SK-N-SH (cell line): Measurements from ENCODE around the gene RND3. TPM values are rescaled to one million over a fixed set of nuclear protein-coding genes. Genes with fewer than 3 reads are reported as not detected.

Source experiments
- CTCF ChIA-PET: fragments of 300-600, 350-600 bp; formaldehyde crosslinking; extraction: SDS; loops from one replicate; lab custom pipeline; 2021; lab: Yijun Ruan, JAX
- POLR2A ChIA-PET: fragments of 350-600 bp; sonication (Branson Sonifier 250); formaldehyde crosslinking; extraction: SDS; loops from one replicate; lab custom pipeline; 2020; ENCODE audit warnings: antibody characterized with exemption, inconsistent platforms; lab: Yijun Ruan, JAX
- DNase-seq: peaks from one replicate; pipeline ENCODE4 v3.0.0; 2012
- H2AFZ ChIP-seq: fragments of 200-600 bp; sonication (generic); 2 replicates; pipeline ENCODE4 v1.8.1; 2016; ENCODE audit warnings: antibody characterized with exemption, mild to moderate bottlenecking, low read depth
- H3F3A ChIP-seq: fragments of 200-600 bp; sonication (generic); replicated peaks from 2 replicates; pipeline ENCODE3; 2016; ENCODE audit warnings: antibody characterized with exemption, mild to moderate bottlenecking; ENCODE audit not compliant: insufficient read depth
- H3K27ac ChIP-seq, 2 experiments: fragments of 200-500 bp in 1 of 2; fragments of 200-600 bp in 1 of 2; sonication (Bioruptor generic) in 1 of 2; sonication (generic), shearing (Covaris generic) in 1 of 2; 2 replicates each; pipeline versions ENCODE4 v1.5.1 to v1.6.1; 2014 to 2016; ENCODE audit warnings: low read depth in 2 of 2, inconsistent platforms in 1 of 2, low read length in 1 of 2, mild to moderate bottlenecking in 1 of 2, mixed read lengths in 1 of 2
- H3K27me3 ChIP-seq: fragments of 200-600 bp; sonication (generic), shearing (Covaris generic); 2 replicates; pipeline ENCODE4 v1.6.1; 2016; ENCODE audit warnings: mixed run types; ENCODE audit not compliant: insufficient read depth
- H3K36me3 ChIP-seq, 2 experiments: fragments of 200-500 bp in 1 of 2; fragments of 200-600 bp in 1 of 2; sonication (Bioruptor generic) in 1 of 2; sonication (generic) in 1 of 2; replicated peaks in 1 of 2; 2 replicates each; pipeline versions ENCODE3 to v1.5.1; 2014 to 2016; ENCODE audit warnings: low read length in 1 of 2, mild to moderate bottlenecking in 1 of 2; ENCODE audit not compliant: insufficient read depth in 2 of 2, control insufficient read depth in 1 of 2
- H3K4me1 ChIP-seq, 2 experiments: fragments of 200-500 bp in 1 of 2; fragments of 200-600 bp in 1 of 2; sonication (Bioruptor generic) in 1 of 2; sonication (generic), shearing (Covaris generic) in 1 of 2; 2 replicates each; pipeline versions ENCODE4 v1.5.1 to v1.6.1; 2014 to 2016; ENCODE audit warnings: low read depth in 1 of 2, low read length in 1 of 2, mixed run types in 1 of 2; ENCODE audit not compliant: insufficient read depth in 2 of 2, control insufficient read depth in 1 of 2
- H3K4me2 ChIP-seq: fragments of 200-600 bp; sonication (generic), shearing (Covaris generic); 2 replicates; pipeline ENCODE4 v1.6.1; 2017; ENCODE audit warnings: mixed run types
- H3K4me3 ChIP-seq, 2 experiments: fragments of 200-500 bp in 1 of 2; fragments of 200-600 bp in 1 of 2; sonication (Bioruptor generic) in 1 of 2; sonication (generic), shearing (Covaris generic) in 1 of 2; 2 replicates each; pipeline versions ENCODE4 v1.5.1 to v1.8.1; 2014 to 2016; ENCODE audit warnings: low read depth in 2 of 2, inconsistent platforms in 1 of 2, low read length in 1 of 2, mild to moderate bottlenecking in 1 of 2, mixed read lengths in 1 of 2, moderate library complexity in 1 of 2
- H3K79me2 ChIP-seq: fragments of 200-600 bp; sonication (generic); 2 replicates; pipeline ENCODE4 v1.8.1; 2017; ENCODE audit warnings: mild to moderate bottlenecking; ENCODE audit not compliant: insufficient read depth
- H3K9ac ChIP-seq: fragments of 200-600 bp; sonication (generic); 2 replicates; pipeline ENCODE4 v1.6.1; 2017; ENCODE audit warnings: mixed run types
- H3K9me2 ChIP-seq: fragments of 200-600 bp; sonication (generic); 2 replicates; pipeline ENCODE4 v1.6.1; 2017; ENCODE audit warnings: mixed run types
- H3K9me3 ChIP-seq: fragments of 200-600 bp; sonication (generic); 2 replicates; pipeline ENCODE4 v1.6.1; 2017; ENCODE audit warnings: mixed run types, mild to moderate bottlenecking, moderate library complexity
- H4K20me1 ChIP-seq: fragments of 200-600 bp; sonication (generic); 2 replicates; pipeline ENCODE4 v1.6.1; 2017; ENCODE audit warnings: mild to moderate bottlenecking, mixed run types; ENCODE audit not compliant: insufficient read depth
- FOSL2 ChIP-seq: IDR thresholded peaks from 2 replicates; pipeline ENCODE4 v1.4.0; 2012; ENCODE audit warnings: low read depth, mild to moderate bottlenecking, moderate library complexity, borderline replicate concordance
- FOXJ3 ChIP-seq: sonication (generic); formaldehyde crosslinking; IDR thresholded peaks from 2 replicates; pipeline ENCODE4 v1.5.1; 2020; ENCODE audit warnings: mild to moderate bottlenecking, missing genetic modification reagents
- MXI1 ChIP-seq: IDR thresholded peaks from 2 replicates; pipeline ENCODE4 v1.6.1; 2012; ENCODE audit warnings: mild to moderate bottlenecking, low read depth, low read length, improper control_type of control experiment
- NFIC ChIP-seq: IDR thresholded peaks from 2 replicates; pipeline ENCODE4 v1.4.0; 2012; ENCODE audit warnings: borderline replicate concordance
- PBX3 ChIP-seq: IDR thresholded peaks from 2 replicates; pipeline ENCODE4; 2012
- POLR2AphosphoS5 ChIP-seq: IDR thresholded peaks from 2 replicates; pipeline ENCODE4 v1.6.1; 2012; ENCODE audit warnings: low read depth, low read length
- RXRA ChIP-seq: IDR thresholded peaks from 2 replicates; pipeline ENCODE4 v1.4.0; 2012; ENCODE audit warnings: low read depth, mild to moderate bottlenecking, borderline replicate concordance
- SIN3A ChIP-seq: IDR thresholded peaks from 2 replicates; pipeline ENCODE4 v1.6.1; 2012; ENCODE audit warnings: low read depth, mild to moderate bottlenecking, low read length, moderate library complexity, borderline replicate concordance
- SMC3 ChIP-seq: IDR thresholded peaks from 2 replicates; pipeline ENCODE4 v1.6.1; 2012; ENCODE audit warnings: low read depth, low read length, improper control_type of control experiment
- TAF1 ChIP-seq: IDR thresholded peaks from 2 replicates; pipeline ENCODE4 v1.6.1; 2012; ENCODE audit warnings: low read depth, mild to moderate bottlenecking, low read length, moderate library complexity, borderline replicate concordance
- TCF12 ChIP-seq: IDR thresholded peaks from 2 replicates; pipeline ENCODE4 v1.4.0; 2012
- YY1 ChIP-seq: IDR thresholded peaks from 2 replicates; pipeline ENCODE4 v1.4.0; 2012; ENCODE audit warnings: low read depth, mild to moderate bottlenecking
- WGBS: methylation state at CpG from one replicate; pipeline ENCODE4 v1.1.6; 2017; ENCODE audit warnings: low lambda C conversion rate; 5-methylcytosine and 5-hydroxymethylcytosine counted together
- polyA plus RNA-seq, 3 experiments: library from polyadenylated mRNA; depleted of rRNA; stranded (reverse); fragments of >200 nt; gene quantifications; 2 replicates each; pipeline ENCODE4 v1.2.3, GENCODE V29; 2012
- TF ChIP-seq, protein P1 (sequence below): fragments of 200-600 bp; sonication (generic); IDR thresholded peaks from 2 replicates; pipeline ENCODE4 v1.6.1; 2017; ENCODE audit warnings: antibody characterized with exemption, mild to moderate bottlenecking, moderate library complexity
- TF ChIP-seq, protein P2 (sequence below): fragments of 150-350 bp; IDR thresholded peaks from 2 replicates; pipeline ENCODE4 v1.6.1; 2017; ENCODE audit warnings: antibody characterized with exemption, low read length, low read depth, borderline replicate concordance

RND3 gene
- polyA plus RNA-seq, 1 of the 3 experiments (the other 2 are of a cell fraction) = 49.7 TPM

GRCh38 chr2:150485871-150486538 is 1.5 kb downstream of the RND3 start:
- under 1% methylated on average over 61 of the region's 62 CpGs for WGBS
- H3K9me2 ChIP-seq = no peaks in the 10 kb centered on the region

More at GRCh38 chr2:150485871-150486538, 1.5 kb downstream of the RND3 start:
- Histone ChIP-seq H3K27ac (peak overlapping the region; percentile 90 to 92), H3K36me3 (peaks cover 29% of the 10 kb centered on the region in 2 experiments), H3K9me3 (no peaks in the 10 kb centered on the region), H3K27me3 (no peaks in the 10 kb centered on the region), H2AFZ (no peak overlapping the region), H3K4me1 (peaks cover 22 to 31% of the 10 kb centered on the region in 2 experiments; a peak in 3 of 4 replicates), H3K79me2 (peaks cover 65% of the 10 kb centered on the region), H3K9ac (peak overlapping the region; percentile 99)
- POLR2A ChIA-PET = interaction anchor here (0.8 to 1.3 kb wide), 2 partner anchors 512 to 899 kb away, joined by 3 to 8 read pairs; no protein-coding TSS in a partner anchor
- TF ChIP-seq FOXJ3 (CRISPR knock-in tag) (no peak), POLR2AphosphoS5 (peak; percentile 19), TAF1 (peak; percentile 68), TCF12 (0 out of 2 replicates have a peak, but pooled peaks have one; percentile 17), MXI1 (peak; percentile 25; the same call in 1 of the 2 replicates), YY1 (no peak), NFIC (0 out of 2 replicates have a peak, but pooled peaks have one; percentile 2), SIN3A (peak; percentile 62; the same call in 1 of the 2 replicates), RXRA (no peak; the same call in 1 of the 2 replicates), PBX3 (peak; percentile 30), FOSL2 (0 out of 2 replicates have a peak, but pooled peaks have one; percentile 37), SMC3 (no peak)
- TF ChIP-seq, protein P1, sequence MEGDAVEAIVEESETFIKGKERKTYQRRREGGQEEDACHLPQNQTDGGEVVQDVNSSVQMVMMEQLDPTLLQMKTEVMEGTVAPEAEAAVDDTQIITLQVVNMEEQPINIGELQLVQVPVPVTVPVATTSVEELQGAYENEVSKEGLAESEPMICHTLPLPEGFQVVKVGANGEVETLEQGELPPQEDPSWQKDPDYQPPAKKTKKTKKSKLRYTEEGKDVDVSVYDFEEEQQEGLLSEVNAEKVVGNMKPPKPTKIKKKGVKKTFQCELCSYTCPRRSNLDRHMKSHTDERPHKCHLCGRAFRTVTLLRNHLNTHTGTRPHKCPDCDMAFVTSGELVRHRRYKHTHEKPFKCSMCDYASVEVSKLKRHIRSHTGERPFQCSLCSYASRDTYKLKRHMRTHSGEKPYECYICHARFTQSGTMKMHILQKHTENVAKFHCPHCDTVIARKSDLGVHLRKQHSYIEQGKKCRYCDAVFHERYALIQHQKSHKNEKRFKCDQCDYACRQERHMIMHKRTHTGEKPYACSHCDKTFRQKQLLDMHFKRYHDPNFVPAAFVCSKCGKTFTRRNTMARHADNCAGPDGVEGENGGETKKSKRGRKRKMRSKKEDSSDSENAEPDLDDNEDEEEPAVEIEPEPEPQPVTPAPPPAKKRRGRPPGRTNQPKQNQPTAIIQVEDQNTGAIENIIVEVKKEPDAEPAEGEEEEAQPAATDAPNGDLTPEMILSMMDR = no peak; the same call in 1 of the 2 replicates
- TF ChIP-seq, protein P2, sequence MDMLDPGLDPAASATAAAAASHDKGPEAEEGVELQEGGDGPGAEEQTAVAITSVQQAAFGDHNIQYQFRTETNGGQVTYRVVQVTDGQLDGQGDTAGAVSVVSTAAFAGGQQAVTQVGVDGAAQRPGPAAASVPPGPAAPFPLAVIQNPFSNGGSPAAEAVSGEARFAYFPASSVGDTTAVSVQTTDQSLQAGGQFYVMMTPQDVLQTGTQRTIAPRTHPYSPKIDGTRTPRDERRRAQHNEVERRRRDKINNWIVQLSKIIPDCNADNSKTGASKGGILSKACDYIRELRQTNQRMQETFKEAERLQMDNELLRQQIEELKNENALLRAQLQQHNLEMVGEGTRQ = no peak
- TF ChIP-seq, all 33 proteins: peak for 8
- CTCF ChIA-PET = interaction anchor here (0.7 to 2.1 kb wide), 9 partner anchors 9 to 890 kb away, joined by 3 to 16 read pairs (median 5); no protein-coding TSS in a partner anchor
- H3K4me2 ChIP-seq = peak overlapping the region; percentile 95
- DNase-seq = peak; percentile 71
- H3F3A ChIP-seq = peaks cover 5% of the 10 kb centered on the region
- H3K4me3 ChIP-seq = peak overlapping the region; percentile 90 to 98
- peaks cover 51% of the 10 kb centered on the region for H4K20me1 ChIP-seq
